H7 (cell line): ENCODE results near the gene AOPEP. TPM values are rescaled to one million over a fixed set of nuclear protein-coding genes. Genes with fewer than 3 reads are reported as not detected.

Experiments
- DNase-seq: peaks from one replicate; pipeline ENCODE4 v3.0.0; 2012
- H3K27me3 ChIP-seq: 2 replicates; pipeline ENCODE4 v1.6.0; 2011; ENCODE audit warnings: mild to moderate bottlenecking, low read length; ENCODE audit not compliant: control insufficient read depth, insufficient read depth
- H3K36me3 ChIP-seq: replicated peaks from 2 replicates; pipeline ENCODE4 v1.5.1; 2011; ENCODE audit warnings: low read length; ENCODE audit not compliant: control insufficient read depth, insufficient read depth
- H3K4me3 ChIP-seq: 2 replicates; pipeline ENCODE4 v1.5.1; 2011; ENCODE audit warnings: low read depth, mild to moderate bottlenecking, control low read depth, low read length, moderate library complexity; ENCODE audit not compliant: insufficient read depth
- total RNA-seq: library from RNA; depleted of rRNA; stranded (reverse); fragments of >200 nt; shearing (Covaris generic); gene quantifications from 2 replicates; pipeline ENCODE4 v1.2.3, GENCODE V29; 2014

Gene AOPEP
- total RNA-seq, 1 experiment from 2014 or later: 12.1 TPM

DNA sequence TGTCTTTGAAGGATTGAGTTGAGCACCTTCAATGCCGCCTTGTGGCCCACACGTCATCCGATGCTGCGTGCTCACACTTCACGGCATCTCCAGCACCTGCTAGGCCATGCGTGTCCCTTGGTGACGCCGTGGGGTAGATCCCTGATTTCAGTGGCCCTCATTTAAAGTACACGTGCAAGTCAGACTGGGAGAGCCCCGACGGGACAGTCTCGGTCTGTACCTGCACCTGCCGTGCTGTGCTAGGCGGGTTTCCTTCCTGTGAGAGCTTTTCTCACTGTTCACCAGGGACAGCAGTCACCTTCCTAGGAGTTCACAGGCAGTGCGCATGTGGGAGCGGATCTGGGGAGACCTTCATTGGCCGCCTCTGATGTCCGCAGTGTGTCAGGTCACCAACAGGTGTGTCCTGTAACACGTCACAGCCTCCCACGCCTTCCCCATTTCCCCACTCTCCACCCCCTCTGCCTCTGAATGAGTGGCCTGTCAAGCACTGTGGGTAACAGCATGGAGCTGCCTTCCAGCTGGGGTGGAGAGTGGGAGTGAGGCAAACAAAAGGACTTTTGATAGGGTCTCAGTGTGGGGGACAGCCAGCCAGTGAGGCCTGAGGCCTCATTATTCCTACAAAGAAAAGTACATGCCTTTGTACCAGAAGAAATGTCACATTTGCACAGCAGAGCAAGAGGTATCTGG lies 354.6 kb downstream of the AOPEP start:
- Histone ChIP-seq H3K36me3 (no peaks in the 10 kb centered on the region; the same call in 1 of the 2 replicates), H3K4me3 (no peak overlapping the region), H3K27me3 (no peaks in the 10 kb centered on the region)
- peak; percentile 32 for DNase-seq

DNA sequence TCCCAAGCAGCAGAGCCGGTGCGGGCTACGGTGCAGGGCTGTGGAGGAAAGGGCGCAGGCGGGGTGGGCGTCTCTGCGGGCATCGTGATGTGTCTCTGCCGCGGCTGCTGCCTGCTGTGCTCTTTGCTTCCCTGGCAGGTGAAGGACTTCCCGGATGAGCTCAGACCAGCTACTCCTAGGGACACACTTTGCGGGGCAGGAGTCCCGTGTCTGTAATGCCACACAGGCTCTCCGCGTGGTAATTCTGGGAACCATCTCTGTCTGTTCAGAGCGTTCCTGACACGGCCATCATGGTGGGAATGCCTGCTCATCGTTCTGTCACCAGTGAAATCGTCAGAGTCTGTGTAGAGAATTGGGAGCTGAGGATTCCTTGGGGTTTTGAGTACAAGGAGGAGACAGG lies 355.5 kb downstream of the AOPEP start:
- H3K27me3 ChIP-seq: no peaks in the 10 kb centered on the region
- no peaks in the 10 kb centered on the region; the same call in 1 of the 2 replicates for H3K36me3 ChIP-seq
- peak; percentile 44 for DNase-seq
- no peak overlapping the region for H3K4me3 ChIP-seq

DNA sequence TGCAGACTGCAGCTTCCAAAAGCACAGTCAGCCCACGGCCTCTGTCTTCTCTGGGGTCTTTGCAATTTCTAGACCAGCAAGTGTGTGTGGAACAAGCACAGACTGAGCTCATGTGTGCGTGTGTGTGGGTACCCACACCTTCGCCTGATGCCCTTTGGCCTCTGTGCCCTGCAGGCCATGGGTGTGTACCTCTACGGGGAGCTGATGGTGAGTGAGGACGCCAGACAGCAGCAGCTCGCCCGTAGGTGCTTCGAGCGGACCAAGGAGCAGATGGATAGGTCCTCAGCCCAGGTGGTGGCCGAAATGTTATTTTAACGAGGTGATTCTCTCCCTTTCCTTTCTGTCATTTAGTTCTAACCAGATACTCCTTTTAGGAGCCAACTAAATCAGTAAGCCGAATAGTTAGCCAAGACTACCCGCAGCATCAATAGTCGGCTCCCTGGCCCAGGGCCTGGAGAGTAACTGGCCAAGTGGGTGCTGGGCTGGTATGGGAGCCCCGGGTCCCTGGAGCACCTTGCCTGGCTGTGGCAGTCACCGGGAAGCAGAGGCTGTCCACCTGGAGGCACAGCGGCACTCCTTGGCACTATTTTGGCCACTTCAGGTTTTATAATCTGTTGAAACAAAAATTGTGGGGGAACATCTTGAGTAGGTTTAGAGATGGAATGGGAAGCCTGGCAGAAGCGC lies 356.0 kb downstream of the AOPEP start:
- Histone ChIP-seq H3K36me3 (no peaks in the 10 kb centered on the region; the same call in 1 of the 2 replicates), H3K4me3 (no peak overlapping the region), H3K27me3 (no peaks in the 10 kb centered on the region)
- peak; percentile 28 for DNase-seq

DNA sequence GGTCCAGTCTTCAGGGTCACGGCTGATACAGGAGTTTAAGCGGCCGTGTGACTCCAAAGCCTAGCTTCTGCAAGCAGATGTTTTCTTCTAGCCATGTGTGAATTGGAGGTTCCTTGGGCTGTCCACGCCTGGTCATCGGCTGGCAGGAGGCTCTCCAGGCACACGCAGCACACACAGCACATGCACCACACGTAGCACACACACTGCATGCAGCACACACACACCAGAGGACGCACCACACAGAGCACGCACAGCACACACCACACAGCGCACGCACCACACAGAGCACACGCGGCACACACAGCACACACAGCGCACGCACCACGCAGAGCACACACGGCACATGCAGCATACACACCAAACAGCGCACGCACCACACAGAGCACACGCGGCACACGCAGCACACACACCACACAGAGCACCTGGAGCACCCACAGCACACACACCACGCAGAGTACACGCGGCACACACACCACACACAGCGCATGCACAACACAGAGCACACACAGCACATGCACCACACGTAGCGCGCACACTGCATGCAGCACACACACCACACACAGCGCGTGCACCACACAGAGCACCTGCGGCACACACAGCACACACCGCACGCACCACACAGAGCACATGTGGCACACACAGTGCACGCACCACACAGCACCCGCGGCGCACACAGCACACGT lies 356.7 kb downstream of the AOPEP start:
- Histone ChIP-seq H3K27me3 (no peaks in the 10 kb centered on the region), H3K4me3 (no peak overlapping the region), H3K36me3 (no peaks in the 10 kb centered on the region; the same call in 1 of the 2 replicates)
- DNase-seq: no peak

DNA sequence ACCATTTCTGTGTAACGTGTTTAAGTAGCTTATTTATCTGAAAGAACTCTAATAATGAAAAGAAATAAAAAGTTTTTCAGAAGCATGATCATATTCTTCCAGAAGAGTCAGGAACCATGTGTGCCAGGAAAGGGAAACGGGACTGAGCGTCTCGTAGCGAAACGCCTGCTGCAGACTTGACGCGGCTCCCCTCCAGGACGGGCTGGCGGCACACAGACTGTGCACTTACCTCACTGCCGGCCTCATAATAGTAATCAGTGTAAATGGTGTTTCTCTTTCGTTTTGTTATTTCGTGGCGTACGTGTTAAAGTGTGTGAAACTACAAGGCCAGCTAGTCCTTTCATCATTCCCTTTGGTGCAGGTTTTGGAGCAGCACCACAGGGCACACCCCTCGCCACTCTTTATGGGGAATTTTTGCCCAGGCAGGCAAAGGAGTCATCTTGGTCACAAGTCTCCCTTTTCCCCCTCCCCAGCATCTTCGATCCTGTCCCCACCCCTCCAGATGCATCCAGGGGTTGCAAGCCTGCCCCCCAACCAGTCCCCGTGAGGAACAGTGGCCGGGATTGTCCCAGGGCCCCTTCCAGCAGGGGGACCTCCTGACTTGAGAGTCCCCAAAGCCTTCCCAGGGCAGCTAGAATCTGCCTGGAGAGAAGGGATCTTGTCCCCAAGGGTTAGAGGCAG lies 357.9 kb downstream of the AOPEP start:
- Histone ChIP-seq H3K27me3 (no peaks in the 10 kb centered on the region), H3K36me3 (no peaks in the 10 kb centered on the region; the same call in 1 of the 2 replicates), H3K4me3 (no peak overlapping the region)
- DNase-seq: peak; percentile 68

DNA sequence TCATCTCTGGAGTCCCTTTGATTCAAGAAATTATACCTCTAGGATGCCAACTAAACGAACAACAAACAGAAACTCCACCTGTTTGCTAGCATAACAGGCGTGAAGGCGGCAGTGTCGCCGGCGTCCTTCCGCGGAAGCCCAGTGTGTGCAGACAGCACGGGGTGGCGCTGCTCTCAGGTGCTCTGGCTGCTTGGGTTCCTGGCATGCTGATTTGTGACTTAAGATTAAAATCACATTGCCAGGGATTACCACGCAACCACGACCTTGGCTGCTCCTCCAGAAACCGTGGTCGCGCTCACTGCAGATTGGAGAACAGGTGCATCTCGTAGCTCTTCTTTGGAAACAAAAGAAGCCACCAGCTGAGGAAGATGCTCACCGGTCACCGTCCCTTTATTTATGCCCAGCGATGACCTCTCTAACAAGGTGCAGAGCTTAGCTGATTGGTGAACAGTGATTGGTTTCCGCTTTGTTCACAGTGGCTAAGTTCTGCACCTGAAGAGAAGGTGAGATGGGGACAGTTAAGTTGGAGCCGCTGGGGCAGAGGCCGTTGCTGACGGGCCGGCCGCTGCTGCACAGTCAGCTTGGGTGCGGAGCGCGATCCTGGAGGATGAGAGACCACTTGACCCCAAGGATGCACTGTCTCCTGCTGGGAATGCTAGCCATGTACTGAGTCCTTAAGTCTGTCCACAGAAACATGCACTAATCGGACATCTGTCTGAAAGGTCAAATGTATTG lies 358.7 kb downstream of the AOPEP start:
- DNase-seq: peak; percentile 41
- Histone ChIP-seq H3K27me3 (no peaks in the 10 kb centered on the region), H3K4me3 (no peak overlapping the region), H3K36me3 (no peaks in the 10 kb centered on the region; the same call in 1 of the 2 replicates)

DNA sequence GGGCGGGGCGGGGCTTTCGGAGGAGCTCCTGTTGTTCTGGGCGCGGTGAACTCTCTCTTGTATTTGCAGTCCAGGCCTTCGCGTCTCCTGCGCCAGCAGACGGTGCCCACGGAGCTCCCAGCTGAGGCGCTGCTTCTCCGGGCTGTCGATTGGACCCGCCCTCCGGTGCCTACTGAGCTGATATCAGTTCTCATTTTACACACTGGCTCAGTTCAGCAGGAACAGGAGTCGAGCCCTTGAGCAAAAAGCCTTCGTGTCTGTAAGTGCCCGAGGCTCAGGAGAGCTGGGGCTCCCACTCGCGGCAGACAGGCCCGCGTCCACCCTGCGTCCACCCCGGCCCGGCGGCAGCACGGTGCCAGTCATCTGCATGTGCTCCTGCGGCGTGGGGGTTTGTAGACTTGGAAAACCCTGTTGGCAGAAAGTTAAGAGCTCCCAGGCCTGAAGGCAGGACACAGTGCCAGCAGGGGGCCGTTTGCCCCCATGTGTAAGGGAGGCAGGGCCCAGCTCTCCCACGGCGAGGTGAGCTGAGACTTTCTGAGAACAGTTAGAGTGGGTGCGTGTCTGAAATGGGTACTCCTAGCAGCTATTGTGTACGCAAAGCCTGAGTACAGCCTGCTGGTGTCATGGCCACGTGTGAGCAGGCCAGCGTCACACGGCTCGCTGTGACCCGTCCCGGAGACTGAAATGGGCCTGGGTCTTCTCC lies 359.5 kb downstream of the AOPEP start:
- no peak overlapping the region for H3K4me3 ChIP-seq
- H3K27me3 ChIP-seq: no peaks in the 10 kb centered on the region
- peak; percentile 60 for DNase-seq
- no peaks in the 10 kb centered on the region; the same call in 1 of the 2 replicates for H3K36me3 ChIP-seq

DNA sequence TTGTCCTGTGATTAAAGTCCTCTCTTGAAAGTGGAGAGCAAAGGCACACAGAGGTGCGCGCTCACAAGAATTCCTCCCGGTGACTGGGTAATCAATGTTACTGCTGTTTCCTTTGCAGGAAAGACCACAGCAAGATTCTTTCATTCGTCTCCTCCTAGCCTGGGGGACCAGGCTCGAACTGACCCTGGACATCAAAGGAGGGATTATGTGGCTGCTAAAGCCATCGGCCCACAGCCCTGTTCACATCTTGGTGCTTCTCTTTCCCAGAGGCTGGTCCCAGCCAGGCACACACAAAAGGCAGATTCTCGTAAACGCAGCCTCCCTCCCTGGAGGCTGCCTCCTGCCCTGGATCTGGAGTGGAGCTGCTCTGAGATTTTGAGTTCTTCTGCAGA lies 360.1 kb downstream of the AOPEP start:
- no peaks in the 10 kb centered on the region; the same call in 1 of the 2 replicates for H3K36me3 ChIP-seq
- no peak for DNase-seq
- H3K27me3 ChIP-seq: no peaks in the 10 kb centered on the region
- H3K4me3 ChIP-seq: no peak overlapping the region

DNA sequence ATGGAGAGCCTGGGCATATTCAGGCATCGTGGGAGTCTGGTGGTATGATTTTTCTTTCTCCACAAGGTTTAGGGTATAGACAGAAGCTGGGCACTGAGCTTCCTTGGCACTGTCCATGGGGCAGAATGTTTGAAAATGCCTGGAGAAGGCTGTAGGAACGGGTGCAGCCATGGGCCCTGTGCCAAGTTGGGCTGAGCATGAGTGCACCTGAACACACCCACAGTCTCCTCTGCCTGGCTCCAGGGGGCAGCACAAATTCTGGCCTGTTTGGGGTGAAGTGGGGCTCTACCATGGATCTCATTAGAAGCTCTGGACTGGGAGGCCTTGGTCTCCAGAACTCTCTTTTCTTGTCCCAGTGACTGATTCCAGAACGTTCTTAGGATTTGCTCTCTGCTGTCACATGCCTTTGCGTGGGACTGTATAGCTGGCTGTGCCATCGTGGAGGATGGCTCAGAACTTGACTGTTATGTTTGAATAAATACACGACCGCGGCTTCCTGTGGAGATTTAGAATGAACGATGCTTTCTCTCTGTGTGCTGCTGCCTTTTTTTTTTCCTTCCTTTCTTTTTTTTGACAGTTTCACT lies 361.3 kb downstream of the AOPEP start:
- Histone ChIP-seq H3K4me3 (no peak overlapping the region), H3K36me3 (no peaks in the 10 kb centered on the region; the same call in 1 of the 2 replicates)

DNA sequence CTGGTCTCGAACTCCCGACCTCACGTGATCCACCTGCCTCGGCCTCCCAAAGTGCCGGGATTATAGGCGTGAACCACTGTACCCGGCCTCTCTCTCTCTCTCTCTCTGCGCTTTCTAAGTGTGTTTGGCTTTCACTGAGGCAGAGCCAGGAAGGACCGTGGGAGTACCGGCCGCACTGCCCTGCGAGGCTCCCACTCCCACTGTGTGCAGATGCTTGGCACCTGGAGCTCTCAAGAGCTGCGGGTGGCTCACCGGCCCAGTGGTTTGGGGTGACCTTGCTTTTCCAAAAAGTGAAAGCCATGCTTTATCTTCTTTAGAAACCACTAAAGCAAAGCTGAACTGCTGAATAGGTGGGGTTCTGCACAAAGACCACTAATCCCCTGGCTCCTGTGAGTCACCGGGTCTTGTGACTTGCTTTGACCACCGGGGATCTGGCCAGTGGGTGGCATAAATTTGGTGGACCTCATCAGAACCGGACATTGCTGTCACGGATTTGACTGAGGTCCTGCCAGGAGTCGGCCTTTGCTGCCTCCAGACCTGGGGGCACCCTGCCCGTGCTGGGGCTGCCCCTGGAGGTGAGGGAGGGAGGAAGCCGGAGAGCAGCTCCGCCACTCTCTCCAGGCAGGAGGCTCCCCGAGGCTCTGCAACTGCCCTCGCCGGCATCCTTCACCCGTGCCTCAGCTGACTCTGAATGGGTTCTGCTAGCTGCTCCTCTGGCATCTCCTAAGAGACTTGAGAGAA lies 362.1 kb downstream of the AOPEP start:
- H3K36me3 ChIP-seq: no peaks in the 10 kb centered on the region; the same call in 1 of the 2 replicates
- DNase-seq: peak; percentile 64
- no peaks in the 10 kb centered on the region for H3K27me3 ChIP-seq

More for the DNA sequence above, 361.3 kb downstream of the AOPEP start:
- peak; percentile 68 for DNase-seq
- no peaks in the 10 kb centered on the region for H3K27me3 ChIP-seq

DNA sequence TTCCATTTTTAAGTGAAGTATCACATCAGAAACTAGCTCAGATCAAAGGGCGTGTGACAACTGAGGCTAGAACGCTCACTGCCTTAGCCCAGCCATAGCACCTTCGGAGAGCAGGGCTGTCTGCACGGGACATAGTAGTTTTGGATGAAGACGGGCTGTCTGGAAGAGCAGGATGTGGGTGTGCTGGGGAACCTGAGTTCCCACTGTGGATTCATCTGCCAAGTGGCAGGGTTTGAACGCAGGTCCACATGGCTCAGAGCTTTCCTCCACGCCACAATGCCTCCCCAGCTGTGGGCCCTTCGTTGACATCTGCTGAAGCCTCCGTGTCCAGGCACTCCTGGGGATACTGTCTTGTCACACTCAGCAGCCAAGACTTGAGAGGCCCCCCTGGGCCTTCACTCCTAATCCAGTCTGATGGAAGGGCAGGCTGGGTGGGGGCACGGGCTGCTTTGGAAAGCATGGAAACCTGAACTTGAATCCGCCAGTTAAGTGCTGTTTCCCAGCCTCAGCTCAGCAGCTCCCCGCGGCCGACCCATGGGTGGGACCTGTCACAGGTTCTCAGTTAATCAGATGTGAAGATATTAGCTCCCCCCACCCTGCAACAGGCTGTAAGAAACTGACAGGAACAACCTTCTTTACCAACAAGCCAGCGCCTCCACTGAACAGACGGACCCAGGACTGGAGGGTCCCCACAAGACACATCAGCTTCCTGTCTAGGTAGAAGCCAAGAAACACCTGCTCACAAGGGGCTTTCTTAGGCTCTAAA lies 362.9 kb downstream of the AOPEP start:
- Histone ChIP-seq H3K27me3 (no peaks in the 10 kb centered on the region), H3K4me3 (no peak overlapping the region), H3K36me3 (no peaks in the 10 kb centered on the region; the same call in 1 of the 2 replicates)
- peak; percentile 26 for DNase-seq

More for the DNA sequence above, 362.1 kb downstream of the AOPEP start:
- no peak overlapping the region for H3K4me3 ChIP-seq
